GM19328 (cell line): Measurements from ENCODE around the gene RNASEL.

Experiments
- ATAC-seq: cut with Tn5 transposase; IDR thresholded peaks from one replicate; pipeline ENCODE4 v1.9.1; 2021; ENCODE audit warnings: mild to moderate bottlenecking, moderate library complexity; ENCODE audit not compliant: unreplicated experiment

RNASEL gene

DNA sequence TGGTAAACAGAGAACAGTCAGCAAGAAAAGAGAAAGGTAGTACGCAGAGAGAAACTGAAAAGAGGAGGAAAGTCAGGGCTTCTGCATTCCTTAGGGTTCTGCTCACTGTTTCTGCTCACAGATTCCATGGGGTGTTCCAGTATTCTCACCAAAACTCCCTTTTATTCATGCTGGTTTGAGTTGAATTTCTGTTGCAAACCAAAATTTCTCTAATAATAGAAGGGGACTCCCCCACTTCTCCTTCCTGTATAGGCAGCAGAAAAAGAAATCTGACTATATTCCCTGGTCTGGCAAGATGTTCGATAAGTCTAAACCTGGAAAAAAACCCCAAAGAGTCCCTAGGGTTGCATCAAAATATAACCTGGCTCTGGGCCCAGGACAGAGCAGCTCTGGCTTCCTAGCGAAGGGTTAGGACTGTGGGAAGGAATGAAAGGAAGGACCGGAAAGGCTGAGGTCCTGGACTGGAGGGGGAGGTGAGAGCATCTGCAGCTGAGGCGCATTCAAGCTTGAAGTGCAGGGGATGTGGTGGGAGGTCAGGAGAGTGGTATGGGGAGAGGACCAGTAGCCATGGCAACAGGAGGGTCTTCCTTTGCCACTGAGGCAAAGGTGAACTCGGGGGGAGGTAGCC, 34.0 kb upstream of the RNASEL start:
- peak; percentile 52 for ATAC-seq

DNA sequence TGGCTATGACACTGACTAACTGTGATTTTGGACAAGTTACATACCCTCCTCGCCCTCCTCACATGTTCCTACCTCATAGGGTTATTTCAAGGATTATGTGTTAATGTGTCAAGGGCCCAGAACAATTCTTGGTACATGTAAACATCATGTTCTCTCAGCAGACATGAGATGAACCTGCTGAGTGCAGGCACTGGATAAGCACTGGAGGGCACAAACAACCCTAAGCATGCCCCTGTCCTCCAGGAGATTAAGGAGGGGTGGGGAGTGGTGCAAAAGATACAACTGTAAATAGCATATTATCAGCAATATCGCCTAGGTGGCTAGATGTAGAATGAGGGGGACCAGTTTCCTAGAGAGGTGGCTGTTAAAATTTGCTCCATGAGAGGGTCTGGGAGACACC, 32.9 kb upstream of the RNASEL start:
- no peak for ATAC-seq

DNA sequence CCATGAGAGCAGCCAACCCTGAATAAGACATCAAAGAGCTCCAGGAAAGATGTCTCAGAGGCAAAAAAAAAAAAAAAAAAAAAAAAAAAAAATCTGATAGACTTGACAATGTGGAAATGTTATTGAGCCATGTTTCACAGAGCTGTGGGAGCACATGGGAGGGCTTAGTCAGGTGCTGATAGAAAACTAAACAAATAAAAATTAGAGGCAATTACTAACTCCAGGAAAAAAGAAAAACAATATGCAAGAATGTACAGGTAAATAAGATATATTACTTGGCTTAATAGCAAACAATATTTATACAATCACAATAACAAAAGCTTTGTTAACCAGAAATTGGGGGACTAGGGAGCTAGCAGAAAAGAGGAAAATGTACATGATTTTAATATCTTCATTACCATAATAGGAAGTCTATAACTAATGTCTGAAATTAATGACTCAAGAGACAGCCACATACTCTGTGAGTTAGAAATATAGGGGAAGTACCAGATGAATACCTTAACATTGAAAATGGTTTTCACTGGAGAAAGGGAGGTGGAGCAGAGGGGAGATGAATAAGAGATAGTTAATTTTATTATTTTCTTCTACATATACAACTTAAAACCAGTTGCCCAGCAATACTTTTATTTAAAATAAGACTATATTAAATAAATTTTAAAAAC, 32.0 kb upstream of the RNASEL start:
- ATAC-seq = no peak

DNA sequence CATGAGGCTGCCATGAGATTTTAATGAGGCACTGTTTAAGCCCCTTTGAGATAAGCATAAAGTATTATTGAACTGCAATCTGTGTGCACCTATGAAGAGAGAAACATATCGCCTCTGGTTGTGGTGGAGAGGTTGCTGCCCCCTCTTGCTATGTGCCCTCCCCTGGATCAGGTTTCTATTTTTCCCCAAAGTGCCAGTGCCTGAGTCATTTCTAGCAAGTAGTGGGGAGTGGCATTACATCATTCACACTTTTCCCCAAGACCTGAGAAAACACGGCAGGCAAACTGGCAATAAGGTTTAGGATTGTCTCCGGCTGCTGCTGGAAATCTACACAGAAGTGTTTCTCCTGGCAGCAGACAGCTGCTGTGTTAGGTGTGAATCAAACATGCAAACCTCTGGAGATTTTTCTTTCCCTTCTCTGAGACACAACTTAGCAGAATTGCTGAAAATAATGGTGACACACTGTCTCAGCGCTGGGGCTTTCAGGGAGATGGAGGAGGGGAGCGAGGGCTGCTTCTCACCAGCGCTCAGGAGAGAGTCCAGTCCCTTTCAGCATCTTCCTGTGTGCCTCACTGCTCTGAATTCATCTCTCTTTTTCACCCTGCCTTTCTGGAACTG, 28.8 kb upstream of the RNASEL start:
- no peak for ATAC-seq

DNA sequence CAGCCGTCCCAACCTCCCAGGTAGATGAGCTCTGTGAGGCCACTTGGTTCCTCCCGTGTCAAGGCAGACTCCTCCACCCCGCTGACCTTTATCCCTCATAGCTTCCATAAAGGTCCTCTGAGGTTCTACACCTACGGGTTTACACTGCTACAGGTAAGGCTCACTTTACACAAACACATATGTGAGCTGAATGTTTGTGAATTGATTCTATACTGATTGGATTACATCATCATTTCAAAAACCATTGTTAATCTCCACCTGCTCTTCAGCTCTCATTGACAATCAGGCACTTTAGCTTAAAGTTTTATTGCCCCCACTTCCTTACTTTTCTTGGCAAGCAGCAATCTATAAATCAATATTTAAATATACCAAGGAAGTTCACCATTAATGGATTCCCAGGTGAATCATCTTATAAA, 28.0 kb upstream of the RNASEL start:
- no peak for ATAC-seq

DNA sequence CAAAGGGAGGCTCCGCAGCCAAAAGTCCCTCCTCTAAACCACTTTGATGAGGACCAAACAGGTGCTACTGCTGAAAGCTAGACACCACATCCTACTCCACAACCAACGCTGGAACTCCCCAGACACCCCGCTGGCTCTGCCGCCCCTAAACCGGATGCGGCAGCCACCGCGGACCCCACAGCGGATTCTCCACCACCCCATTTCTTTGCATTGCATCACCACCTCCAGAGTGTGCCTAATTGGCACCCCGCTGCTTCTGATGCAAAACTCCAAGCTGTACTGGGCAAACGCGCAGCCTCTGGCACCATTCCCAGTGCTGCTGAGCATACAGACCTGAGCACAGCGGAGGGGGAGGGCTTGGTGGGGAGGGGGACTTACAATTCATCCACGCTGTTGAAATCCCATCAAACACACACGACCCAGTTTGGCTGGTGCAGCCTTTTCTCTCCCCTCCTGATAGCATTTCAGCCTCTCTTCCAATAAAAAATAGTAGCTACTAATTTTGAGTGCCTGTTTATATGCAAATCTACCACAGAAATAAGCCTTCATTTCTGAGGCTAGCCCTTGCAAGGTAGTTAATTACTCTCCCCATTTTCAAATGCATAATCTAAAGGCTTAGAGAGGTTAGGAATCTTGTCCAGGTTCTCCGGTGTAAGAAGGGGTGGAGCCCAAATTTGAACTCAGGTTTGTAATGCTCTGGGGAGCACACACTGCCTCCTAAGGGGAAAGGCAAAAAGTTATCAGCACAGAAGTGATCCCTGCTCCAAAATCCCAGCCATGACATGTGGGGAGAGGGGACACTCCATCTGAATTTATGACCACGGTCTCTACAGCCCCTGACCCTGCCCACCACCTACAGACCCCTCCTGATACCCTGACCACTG, 27.3 kb upstream of the RNASEL start:
- peak; percentile 72 for ATAC-seq

DNA sequence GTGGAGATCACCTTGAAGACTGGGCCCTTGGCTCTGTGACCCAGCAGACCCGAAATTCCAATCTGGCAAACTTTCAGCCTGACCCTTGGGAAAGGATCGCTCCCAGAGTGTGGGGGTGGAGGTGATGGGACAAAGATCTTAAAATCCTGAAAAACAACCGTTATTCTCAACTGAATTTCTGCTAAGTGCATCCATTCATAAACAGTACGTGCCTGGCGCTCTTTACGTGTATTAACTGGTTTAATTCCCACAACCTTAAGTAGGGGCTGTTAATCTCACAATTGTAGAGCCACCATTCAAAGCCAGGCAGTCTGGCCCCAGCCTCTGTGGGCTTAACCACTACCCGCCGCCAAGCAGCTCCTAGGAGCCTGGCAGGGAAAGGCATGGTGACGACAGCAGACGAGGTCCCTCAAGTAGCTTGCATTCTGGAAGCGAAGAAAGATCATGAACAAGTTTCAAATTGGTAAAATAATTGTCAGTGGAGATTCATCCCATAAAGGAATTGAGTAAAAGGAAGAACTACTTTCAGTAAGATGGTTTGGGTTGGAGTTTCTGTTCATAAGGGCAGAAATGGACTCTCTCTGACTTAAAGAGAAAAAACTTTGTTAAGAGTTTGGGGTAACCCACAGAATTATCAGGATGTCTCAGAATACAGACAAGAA, 26.5 kb upstream of the RNASEL start:
- ATAC-seq = peak; percentile 18

DNA sequence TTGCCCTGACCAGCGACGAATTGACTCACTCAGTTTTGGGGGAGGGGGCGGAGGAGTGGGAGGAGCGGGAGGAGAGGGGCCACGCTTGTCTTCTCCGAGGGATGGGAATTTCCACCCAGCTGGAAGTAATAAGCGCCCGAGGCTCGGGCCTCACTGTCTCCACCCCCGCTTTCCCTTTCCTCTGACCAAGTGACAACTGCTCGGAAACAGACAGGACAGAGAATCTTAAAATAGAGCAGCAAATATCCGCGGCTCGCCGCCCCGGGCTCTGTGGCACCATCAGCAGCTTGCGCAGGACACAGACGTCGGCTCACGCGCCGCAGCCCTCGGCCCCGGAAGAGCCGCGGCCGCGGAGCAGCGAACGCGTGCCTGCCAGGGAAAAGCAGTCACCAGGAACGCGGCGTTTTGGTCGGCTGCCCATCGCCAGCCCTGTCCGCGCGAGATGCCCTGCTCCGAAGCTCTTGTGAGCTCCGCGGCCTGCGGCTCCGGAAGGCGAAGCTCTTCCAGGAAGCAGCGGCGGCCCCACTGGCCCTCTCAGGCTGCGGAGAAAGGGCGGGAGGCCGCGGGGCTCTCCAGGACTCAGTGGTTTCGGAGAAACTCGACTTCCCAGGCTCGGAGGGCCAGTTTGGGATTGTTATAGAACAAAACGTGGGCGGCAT, 25.9 kb upstream of the RNASEL start:
- ATAC-seq = no peak

DNA sequence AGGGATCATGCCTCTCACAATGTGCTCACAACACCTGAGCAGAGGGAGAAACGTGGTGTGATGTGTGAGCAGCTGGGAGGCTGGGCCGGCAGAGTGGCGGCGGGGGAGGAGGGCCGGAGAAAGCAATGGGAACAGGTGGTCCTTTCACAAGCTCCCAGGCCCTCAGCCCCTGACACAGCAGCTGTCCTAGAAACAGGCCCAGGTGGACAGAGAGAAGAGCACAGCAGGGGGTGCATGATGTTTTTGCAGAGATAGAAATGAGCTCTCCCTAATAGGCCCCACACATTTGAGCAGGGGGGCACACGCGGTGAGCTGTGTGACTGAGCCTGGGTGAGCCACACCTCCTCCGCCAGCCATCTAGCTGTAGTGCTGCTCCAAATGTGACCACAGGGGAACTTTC, 22.7 kb upstream of the RNASEL start:
- ATAC-seq = no peak

DNA sequence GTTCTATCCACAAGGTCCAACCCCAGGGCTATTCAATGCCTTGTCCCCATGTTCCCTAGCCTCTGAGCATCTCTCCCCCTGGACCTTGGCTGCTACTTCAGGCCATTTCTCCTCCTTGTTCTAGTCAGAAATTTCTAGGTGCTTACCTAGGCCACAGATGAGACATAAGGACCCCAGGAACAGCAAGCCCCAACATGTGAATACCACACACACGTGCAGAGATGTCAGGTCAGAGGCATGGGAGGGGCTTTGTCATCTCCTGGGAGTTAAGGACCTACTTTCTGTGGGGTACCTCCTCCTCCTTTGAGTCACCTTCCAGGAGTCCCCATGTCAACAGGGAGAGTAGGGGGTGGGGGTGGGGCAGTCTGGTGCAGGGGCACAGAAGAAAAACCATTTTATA, 22.3 kb upstream of the RNASEL start:
- no peak for ATAC-seq

DNA sequence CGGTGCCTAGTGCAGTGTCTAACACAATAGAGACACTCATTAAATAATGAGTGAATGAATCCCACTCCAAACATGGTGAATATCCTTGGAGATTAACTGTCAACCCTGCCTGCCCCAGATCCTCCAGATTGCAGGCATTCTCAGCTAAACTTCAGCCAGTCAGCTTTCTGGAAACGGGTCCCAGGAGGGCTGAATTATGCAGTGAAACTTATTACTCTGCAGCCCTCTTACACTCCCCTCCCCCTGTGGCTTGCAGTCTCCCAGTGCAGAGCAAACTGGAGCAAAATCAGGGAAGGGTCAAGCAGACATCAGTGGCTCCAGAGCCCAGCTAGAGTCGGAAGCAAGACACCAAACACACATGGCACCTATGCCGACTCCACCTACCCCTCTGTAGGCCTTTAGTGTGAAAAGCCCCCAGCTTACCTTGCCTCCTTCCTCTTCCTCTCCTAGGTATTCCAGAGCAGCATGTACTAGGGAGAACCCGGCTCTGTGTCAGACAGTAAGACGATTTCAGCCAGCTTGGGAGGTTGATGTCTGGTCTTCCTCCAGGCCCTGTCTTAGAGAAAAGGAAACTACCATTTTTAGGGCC, 21.6 kb upstream of the RNASEL start:
- ATAC-seq = no peak

DNA sequence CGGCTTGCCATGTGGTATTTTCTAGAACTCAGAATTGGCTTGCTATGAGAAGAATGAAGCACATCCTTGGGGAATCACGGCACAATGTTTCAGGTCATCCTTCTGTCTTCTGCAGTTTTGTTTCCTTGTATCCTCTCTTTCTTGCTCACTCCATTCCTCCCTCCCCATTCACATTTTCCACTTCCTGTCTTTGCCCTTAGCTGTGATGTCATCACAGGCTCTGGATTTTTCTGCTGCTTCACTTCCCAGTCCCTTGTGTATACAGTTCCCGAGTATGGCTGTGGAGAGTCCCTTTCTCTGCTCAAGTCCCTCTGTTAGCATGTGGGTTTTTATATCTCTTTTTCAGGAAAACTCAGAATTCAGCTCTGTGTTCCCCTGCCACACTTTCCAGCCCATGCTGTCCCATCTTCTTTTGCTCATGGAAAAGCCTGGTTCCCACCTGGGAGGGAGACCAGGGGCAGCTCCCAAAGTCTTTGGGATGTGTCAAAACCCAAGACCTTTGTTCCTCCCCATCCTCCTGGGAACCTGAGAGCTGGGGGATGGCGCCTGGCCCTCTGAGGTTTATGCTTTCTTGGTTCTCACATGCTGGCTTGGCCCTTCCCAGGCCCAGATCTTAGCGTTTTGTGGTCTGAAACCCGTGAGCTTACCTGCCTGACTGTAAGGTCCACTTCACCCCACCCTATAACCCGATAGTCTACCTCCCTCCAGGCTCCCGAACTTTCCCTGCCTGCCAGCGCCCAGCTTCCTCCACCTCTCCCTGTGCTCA, 20.0 kb upstream of the RNASEL start:
- ATAC-seq = no peak

DNA sequence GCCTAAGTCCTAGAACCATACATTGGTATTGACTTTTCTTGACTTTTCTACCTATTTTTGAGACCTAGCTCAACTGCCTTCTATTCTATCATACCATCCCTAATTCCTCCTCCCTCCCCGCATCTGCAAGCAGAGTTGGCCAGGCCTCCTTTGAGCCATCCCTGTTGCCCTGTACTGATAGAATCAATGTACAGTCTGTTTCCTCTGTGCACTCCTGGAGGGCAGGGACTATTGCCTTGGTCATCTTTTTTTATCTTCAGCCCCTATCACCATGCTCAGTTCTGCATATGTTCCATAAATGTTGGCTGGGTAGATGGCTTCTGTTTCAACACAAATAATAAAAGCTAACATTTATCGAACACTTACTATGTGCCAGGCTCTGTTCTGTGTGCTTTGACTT, 19.2 kb upstream of the RNASEL start:
- no peak for ATAC-seq

DNA sequence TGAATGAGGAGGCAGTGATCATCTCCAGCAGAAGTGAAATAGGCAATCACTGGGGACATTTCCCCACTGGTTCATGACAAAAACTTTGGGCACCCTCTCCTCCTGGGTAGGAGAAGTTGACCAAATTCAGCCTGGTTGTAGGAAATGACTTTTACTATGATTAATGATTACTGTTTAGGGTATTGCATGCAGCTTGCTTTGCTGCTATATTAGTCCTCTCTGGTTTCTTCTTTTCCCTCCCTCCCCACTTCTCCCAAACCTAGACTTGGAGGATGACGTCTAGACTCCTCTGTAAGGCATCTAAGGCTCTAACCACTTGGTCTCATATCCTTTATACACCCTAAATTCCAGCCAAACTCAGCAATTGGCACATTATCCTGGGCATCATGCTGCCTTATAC, 18.5 kb upstream of the RNASEL start:
- ATAC-seq = no peak

DNA sequence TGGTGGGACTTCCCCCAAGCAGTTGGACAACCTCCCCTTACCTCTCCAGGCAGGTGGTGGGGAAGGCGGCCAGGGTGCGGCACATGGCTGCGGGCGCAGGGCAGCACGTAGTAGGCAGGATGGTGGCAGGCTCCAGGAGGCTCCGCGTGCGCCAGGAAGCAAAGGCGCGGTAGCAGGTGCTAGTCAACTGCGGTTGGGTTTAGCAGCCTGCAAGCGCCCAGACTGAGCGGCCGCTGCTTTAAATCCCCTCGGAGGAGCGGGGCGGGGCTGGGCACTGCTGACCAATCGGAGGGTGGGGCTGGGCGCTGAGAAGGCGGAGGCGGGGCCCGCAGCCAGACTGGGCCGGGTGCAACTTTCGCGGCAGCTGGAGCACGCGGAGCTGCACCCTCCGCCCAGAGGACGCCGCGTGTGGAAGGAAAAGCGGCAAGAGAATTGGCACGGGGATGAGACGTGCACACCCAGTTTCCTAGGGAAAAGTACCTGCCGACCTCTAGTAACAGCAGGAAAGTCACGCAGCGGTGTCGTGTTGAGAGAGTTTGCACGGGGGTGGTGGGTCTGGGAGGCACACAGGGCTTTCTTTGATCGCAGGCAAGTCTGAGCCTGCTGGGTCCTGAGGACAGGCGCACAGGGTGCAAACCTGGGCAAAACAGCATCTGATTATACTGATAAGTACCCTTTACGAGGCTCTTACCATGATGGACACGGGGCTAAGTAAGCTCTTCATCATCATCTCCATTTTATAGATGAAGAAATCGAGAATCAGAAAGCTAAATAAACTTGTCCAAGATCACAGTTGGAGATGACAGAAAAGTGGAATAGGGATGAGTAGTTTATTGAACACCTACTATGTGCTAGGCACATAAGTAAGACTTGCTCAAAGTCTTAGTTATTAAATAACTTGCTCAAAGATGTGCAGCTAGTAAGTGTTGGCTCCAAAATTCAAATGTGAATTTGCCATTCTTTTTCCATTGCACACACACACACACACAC, 15.4 kb upstream of the RNASEL start, which contains the start of gene RGS16:
Gene RGS16, minus strand, starts transcription at position 215 of the 990 bp plus-strand sequence. Its CDS starts 130 bp downstream, at position 85.
- ATAC-seq = peak; percentile 92

DNA sequence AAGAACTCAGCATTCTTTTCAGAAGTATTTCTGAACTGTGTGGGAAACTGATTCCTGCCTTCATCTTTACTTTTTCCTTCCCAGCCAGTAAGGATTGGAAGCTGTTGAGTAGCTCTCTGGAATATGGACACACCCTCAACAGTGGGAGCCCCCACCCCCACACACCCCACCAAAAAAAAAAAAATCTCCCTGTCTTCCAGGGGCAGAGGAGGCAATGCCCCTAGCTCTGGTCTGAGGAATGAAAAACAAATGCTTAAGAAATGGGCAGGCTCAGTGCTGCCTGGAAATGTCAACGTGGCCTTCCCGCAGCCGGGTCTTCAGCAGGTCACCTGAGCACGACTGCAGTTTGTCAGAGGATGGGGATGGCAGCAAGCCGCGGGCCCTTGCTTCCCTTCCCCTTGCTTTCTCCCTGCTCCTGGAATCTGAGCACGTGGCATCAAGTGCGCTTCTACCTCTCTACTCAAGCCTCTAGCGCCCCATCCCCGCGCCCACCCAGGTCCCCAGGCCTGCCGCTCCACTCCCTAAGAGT, 14.7 kb upstream of the RNASEL start:
- ATAC-seq = no peak

DNA sequence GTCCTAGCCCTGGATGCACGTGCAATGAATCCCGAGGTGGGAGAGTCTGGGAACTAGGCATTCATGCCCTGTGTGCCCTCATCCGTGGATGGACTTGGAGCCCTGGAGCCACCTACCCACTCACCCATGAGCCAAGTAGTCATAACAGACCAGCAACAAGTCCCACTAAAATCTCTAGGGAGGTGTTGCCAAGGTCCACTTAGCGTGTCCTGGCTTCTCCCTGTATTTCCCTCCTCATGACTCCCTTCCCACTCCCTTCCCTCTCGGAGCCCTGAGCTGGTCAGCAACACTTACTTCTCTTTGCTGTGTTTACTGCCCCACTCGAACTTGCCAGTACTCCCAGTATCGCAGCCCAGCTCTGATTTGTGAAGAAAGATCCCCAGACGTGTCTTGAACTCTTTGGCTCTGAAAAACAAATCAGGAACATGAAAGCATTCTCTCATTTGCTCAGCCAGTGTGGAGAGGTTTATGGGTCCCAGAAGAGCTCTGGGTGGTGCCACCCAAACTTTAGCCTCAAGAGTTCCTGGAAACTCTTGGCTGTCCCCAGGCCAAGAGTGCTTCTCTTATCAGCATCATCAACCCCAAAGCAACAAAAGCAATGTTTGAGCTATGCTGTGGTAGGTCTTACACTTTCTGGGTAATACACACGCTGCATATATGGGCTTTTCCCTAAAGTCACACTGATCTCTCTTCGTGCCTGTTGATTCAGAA, 14.0 kb upstream of the RNASEL start:
- ATAC-seq = no peak
